ENCODE results near the gene SMAD3. TPM values are rescaled to one million over a fixed set of nuclear protein-coding genes. Genes with fewer than 3 reads are reported as not detected.

The SMAD3 gene
- total and polyA plus RNA-seq, 10 of the 15 experiments (the other 5 are each of a cell fraction or from before 2014, with no cell fraction given) = 5.6 to 43.2 (median 16.0) TPM

GRCh38 chr15:67091071-67091979 is 25.9 kb downstream of the SMAD3 start (continued):
- TF ChIP-seq MEF2A (IDR thresholded peaks at IDR 0.05; ENCODE audit: insufficient read depth, low read depth, low read length) (peak; percentile 95), HDGF (IDR thresholded peaks at IDR 0.05) (no peak), SREBF1 (IDR thresholded peaks at IDR 0.05; ENCODE audit: low read length) (no peak), NBN (IDR thresholded peaks at IDR 0.05) (peak; percentile 50; the same call in 1 of the 2 replicates), NR2C2 (IDR thresholded peaks at IDR 0.05; ENCODE audit: borderline replicate concordance, control insufficient read depth, insufficient read length, low read depth) (no peak), ETV6 (conservative IDR thresholded peaks at IDR 0.05 in 1 of 2, IDR thresholded peaks at IDR 0.05 in 1 of 2; ENCODE audit: borderline replicate concordance in 1 of 2, low read depth in 1 of 2) (peak in 1 of 2 experiments; percentile 94; a peak in 2 of 4 replicates), BRCA1 (IDR thresholded peaks at IDR 0.05; ENCODE audit: low read depth, low read length) (no peak), CEBPB (IDR thresholded peaks at IDR 0.05; ENCODE audit: borderline replicate concordance in 1 of 2, low read depth in 2 of 2, low read length in 2 of 2) (no peak), IRF4 (IDR thresholded peaks at IDR 0.05; ENCODE audit: low read depth, low read length) (peak; percentile 91), GABPA (IDR thresholded peaks at IDR 0.05; ENCODE audit: low read depth) (no peak), IKZF2 (IDR thresholded peaks at IDR 0.05) (peak; percentile 98 to 99), KAT2A (conservative IDR thresholded peaks at IDR 0.05; ENCODE audit: control insufficient read depth, low read depth, low read length) (no peak), RCOR1 (conservative IDR thresholded peaks at IDR 0.05; ENCODE audit: low read depth, low read length) (0 out of 2 replicates have a peak, but pooled peaks have one; percentile 34), RBBP5 (conservative IDR thresholded peaks at IDR 0.05) (no peak), ELK1 (IDR thresholded peaks at IDR 0.05; ENCODE audit: low read depth, low read length) (no peak), FOXK2 (IDR thresholded peaks at IDR 0.05) (no peak), MYB (IDR thresholded peaks at IDR 0.05; ENCODE audit: borderline replicate concordance, low read depth, low read length) (0 out of 2 replicates have a peak, but pooled peaks have one; percentile 49), ATF2 (IDR thresholded peaks at IDR 0.05; ENCODE audit: low read length) (no peak), POLR2AphosphoS2 (IDR thresholded peaks at IDR 0.05; ENCODE audit: low read depth, low read length) (no peak), PML (IDR thresholded peaks at IDR 0.05; ENCODE audit: low read length) (no peak), RAD51 (IDR thresholded peaks at IDR 0.05) (no peak), YY1 (IDR thresholded peaks at IDR 0.05; ENCODE audit: low read depth, low read length) (peak; percentile 85)
- TF ChIP-seq, protein P1, sequence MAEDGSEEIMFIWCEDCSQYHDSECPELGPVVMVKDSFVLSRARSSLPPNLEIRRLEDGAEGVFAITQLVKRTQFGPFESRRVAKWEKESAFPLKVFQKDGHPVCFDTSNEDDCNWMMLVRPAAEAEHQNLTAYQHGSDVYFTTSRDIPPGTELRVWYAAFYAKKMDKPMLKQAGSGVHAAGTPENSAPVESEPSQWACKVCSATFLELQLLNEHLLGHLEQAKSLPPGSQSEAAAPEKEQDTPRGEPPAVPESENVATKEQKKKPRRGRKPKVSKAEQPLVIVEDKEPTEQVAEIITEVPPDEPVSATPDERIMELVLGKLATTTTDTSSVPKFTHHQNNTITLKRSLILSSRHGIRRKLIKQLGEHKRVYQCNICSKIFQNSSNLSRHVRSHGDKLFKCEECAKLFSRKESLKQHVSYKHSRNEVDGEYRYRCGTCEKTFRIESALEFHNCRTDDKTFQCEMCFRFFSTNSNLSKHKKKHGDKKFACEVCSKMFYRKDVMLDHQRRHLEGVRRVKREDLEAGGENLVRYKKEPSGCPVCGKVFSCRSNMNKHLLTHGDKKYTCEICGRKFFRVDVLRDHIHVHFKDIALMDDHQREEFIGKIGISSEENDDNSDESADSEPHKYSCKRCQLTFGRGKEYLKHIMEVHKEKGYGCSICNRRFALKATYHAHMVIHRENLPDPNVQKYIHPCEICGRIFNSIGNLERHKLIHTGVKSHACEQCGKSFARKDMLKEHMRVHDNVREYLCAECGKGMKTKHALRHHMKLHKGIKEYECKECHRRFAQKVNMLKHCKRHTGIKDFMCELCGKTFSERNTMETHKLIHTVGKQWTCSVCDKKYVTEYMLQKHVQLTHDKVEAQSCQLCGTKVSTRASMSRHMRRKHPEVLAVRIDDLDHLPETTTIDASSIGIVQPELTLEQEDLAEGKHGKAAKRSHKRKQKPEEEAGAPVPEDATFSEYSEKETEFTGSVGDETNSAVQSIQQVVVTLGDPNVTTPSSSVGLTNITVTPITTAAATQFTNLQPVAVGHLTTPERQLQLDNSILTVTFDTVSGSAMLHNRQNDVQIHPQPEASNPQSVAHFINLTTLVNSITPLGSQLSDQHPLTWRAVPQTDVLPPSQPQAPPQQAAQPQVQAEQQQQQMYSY (CRISPR knock-in tag; IDR thresholded peaks at IDR 0.05) = no peak
- TF ChIP-seq, protein P2, sequence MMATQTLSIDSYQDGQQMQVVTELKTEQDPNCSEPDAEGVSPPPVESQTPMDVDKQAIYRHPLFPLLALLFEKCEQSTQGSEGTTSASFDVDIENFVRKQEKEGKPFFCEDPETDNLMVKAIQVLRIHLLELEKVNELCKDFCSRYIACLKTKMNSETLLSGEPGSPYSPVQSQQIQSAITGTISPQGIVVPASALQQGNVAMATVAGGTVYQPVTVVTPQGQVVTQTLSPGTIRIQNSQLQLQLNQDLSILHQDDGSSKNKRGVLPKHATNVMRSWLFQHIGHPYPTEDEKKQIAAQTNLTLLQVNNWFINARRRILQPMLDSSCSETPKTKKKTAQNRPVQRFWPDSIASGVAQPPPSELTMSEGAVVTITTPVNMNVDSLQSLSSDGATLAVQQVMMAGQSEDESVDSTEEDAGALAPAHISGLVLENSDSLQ (IDR thresholded peaks at IDR 0.05) = peak; percentile 94
